ENCODE measurements around the gene SNN.

GRCh38 chr16:11636172-11636721 is 32.0 kb upstream of the SNN start:
- no peak for TF ChIP-seq CTCF (IDR thresholded peaks at IDR 0.05)
- no peak for TF ChIP-seq POLR2AphosphoS5 (IDR thresholded peaks at IDR 0.05; ENCODE audit: low read depth, low read length)
- no peak for TF ChIP-seq REST (IDR thresholded peaks at IDR 0.05; ENCODE audit: insufficient read depth in 1 of 2, low read depth in 2 of 2, low read length in 1 of 2)
- no peak for TF ChIP-seq SIN3A (IDR thresholded peaks at IDR 0.05; ENCODE audit: borderline replicate concordance, insufficient read depth, low read depth, low read length)
- no peak for TF ChIP-seq TCF7L2 (IDR thresholded peaks at IDR 0.05; ENCODE audit: low read depth, low read length)
